Colon (tissue), 2 donors: ENCODE data around the gene DBX1.
"Not testable (repeated sequence)": the region's sequence is repeated elsewhere in the genome, so short reads cannot be mapped to it uniquely, and the experiment has no call there.

ENCODE experiments used
- FAIRE-seq: peaks from 2 replicates; lab custom pipeline; 2012; peaks lifted over from hg19 to GRCh38; lab: Jason Lieb, UNC
- donor health status: control.
- donor health status: control.

Gene DBX1

DNA sequence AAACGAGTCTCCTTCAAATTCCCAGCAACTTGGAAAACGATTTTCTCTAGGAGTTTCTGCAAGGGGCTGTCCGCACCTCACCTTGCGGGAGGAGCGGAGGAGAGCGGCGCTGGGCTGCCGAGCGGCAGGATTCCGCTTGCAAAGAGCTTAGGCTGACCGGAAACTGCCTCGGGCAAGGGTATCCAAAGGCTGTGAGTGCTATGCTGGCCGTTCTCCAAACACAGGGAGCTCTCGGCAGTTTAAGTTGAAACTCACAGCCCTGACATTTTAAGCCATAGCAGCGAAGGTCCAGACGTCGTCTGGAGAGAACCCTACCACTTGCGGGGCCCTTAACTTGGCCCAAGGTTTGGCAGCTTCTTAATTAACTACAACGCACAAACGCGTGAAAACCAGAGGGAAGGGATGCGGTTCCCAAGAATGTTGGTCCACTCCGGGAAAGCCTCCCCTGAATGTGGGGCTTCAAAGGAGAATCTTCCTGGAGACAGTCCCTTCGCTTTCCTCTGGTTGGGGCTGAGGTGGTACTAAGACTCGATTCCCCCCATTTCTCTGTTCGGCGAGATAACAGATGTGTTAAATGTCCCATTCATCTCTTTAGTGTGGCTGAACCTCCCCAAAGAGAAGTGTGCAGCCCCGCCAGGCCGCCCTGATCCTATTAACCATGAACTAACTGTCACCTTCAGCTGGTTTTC is 1.1 kb upstream of the DBX1 start:
- FAIRE-seq: no peak

DNA sequence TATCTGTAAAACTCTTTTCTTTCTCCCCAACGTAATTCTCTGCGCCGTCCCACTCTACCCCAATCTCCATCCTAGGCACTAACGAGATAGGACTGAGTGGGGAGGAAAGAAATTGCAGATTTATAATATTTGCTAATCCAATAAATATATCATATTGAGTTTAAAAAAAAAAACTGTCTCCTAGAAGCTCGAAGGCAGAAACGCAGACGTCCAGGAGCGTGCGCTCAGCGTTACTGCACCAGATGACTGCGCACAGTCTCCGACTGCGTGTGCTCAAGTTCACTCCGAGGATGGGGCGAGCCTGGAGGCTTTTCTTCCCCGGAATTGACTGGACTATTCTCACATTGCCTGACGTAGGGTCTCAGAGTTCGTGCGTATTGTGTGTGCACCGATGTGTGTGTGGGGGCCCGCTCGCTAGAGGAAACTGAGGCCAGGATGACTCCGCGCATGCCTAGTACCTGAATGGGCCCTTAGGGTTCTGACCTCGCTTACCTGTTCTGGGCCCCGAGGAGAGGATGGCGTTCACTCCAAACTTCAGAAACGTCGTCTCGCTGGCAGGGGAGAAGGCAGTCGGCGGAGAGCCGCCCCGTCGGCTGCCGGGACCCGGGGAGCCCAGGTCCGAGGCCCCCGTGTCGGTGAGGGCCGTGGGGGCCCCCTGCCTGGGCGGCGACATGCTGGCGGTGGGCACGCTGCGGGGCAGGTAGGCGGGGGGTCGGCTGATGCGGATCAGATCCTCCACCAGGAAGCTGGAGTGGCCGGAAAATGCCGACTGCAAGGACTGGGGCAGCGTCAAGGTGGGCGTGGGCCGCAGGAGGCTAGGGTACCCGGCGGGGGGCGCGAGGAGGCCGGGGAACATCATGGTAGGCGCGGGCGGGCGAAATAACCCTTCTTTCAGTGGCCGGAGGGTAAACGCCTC is 551 bp downstream of the DBX1 start:
- no peak for FAIRE-seq

DNA sequence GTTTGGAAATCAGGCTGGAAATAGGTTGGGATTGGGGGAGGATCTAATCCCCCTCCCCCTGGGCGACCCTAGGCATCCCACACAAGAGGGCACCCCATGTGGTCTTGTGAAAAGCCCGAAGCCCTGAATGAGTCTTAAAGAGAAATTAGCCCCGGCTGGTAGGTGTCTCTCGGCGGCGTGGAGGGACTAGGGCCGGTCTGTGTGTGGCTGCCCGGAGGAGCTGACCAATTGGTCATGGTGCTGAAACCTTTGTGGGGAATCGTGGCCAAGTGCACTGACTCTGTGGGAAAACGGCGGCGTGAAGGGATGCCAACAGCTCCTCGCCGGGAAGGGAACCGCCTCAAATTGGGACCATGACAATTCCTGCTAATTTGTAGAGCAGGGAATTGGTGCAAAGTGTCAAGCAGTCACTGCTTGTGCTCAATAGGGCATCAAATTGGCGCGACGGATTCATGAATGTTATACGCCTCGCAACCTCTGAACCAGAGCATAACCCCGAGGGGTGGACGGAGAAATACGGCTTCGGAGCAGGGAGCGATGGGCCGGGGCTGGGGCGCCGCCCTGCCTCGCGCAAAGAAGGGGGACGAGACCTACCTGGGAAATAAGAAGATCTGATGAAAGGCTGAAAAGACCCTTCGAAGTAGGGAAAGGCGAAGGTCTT is 1.5 kb downstream of the DBX1 start:
- FAIRE-seq: no peak

DNA sequence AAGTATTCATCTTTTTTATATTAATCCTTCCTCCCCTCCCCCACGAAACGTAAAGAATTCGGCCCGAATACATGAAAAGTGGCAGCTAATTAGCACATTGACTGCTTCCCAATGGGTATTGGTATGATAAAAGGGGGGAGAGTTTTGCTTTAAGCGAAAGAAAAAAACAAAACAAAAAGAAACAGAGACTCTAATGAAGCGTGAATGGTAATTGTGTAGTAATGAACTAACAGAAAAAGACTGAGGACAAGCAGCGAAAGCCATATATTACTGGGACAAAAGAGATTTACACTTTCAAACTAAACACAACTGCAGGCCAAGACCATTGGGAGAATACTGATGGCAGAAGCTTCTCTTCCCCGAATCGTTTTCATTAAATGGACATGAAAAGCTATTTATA is 2.5 kb downstream of the DBX1 start:
- no peak for FAIRE-seq

DNA sequence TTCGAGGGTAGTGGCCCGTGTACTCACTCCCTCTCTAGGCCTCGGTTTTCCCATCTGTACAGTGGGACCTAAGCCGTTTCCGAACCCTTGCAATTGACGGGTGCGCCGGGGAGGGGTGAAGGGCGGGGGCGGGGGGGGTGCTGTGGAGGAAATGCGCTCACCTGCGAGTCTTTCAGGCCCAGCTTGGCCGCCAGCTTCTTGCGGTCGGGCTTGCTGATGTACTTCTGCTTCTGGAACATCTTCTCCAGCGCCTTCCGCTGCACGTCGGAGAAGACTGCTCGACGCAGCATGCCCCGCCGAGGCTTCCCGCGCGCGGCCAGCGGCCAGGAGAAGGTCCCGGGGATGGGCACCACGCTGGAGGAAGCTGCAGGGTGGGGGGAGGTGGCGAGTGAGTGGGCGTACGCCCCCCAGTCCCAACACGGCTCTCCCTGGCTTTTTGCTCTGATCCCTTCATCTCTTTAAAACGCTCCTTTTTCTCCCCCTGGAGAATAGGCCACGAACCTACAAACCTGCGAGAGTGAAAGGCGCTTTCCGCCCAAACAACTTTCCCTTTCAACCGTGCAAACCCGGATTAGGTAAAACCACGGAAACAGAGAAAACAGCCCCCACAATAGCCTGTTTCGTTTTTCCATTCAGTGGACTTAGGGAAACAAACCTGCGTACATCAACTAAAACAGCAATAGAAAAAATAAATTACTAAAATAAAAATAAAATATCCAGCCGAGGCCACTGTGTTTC is 3.2 kb downstream of the DBX1 start:
- FAIRE-seq: no peak

DNA sequence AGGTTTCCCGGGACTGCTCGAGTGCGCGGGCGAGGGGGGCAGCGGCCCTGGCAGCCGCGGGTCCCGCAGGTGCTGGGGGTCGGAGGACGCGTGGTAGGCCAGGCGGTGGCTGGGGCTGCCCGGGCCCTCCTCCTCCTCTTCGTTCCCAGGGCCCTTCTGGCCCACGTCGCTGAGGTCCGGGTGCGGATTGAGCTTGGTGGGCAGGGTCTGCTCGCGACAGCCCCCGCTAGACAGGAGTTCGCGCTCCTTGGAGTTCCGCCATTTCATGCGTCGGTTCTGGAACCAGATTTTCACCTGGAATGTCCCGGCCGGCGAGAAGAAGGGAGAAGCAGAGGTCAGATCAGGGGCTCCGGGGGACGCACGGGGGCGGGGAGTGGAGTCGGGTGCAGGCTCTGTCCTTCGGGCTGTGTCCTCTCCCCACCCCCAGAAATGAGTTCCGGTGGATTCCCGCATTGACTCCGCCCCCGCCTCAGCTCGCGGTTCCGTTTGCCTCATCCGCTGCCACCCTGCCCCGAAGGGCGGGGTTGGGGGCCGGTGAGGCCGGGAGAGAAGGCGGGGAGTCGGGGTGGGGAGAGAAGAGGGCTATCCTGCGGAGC is 3.9 kb downstream of the DBX1 start:
- FAIRE-seq: no peak

DNA sequence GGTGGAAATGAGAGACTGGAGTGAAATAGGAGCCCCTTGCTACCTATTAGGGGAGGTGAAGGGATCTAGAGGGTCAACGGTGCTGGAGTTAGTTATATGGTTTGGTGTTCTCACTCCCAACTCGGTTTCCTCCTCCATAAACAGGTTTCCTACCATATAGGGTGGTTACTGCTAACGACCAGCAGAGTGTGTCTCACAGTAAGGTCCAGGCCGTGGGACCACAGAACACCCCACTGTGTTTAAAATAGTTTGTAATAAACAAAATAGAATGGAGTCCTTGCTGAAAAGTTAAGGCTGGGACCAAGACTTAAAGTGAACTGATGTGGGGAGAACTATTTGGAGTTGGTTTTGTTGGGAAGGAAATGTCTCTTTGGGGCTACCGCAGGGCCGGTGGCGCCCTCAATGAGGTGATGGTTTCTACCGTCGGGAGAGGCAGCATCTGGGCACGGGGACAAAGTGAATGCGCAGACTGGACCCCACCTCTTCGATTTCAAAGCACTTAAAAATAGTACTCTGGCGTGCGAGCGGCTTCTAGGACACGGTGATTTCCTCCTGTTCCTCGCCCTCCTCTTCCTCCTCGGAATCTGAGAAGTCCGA is 4.5 kb downstream of the DBX1 start:
- no peak for FAIRE-seq

DNA sequence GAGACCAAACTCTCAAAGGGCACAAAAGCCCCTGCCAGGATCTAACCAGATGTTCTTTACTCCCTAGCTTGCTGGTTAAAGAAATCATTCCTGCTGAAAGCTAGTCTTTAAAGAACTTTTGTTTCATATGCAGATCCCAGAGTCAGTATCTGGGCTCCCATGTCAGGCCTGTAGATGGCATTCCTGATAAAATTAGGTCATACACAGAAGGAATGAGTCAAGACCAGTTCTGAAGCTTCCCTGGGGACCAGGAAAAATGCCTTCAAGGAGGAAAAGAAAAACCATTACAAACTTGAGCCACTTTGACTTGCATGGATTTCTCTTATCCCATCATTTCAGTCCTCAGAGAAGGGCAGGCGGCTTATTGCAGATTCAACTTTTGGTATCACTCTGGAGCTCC is 5.9 kb downstream of the DBX1 start:
- FAIRE-seq: no peak

DNA sequence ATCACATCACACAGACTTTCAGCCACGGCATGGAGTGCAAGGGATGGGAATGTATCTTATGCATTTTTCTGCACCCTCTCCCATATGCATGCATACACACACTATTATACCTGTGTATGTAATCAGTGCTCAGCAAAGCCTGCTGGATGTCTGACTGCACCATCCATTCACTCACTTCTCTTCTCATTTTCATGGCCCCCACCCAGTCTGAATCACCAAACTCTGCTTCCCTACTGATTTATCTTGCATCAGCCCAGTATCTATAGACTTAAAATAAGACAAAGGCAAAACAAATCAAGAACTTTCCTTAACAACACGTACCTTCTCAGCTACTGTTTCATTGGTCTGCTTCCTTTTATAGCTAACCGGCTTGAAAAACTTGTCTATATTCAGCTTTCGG is 21.6 kb downstream of the DBX1 start:
- FAIRE-seq: no peak

DNA sequence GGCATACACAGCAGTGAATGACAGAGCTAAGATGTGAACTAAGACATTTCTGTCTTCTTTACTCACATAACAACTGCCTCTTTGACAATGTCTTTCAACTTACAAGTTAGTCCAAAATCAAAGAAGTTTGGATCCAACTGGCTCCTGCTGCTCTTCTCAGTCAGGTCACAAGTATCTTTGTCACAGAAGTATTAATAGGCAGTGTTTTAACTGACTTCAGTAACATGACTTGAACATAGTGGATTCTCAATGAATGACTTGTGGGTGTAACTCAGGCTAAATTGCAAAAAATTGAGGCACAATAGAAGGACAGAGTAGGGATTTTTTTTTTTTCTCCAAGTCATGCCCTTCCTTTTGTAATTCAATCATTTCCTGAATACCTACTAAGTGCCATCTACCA is 22.6 kb downstream of the DBX1 start:
- no peak for FAIRE-seq

DNA sequence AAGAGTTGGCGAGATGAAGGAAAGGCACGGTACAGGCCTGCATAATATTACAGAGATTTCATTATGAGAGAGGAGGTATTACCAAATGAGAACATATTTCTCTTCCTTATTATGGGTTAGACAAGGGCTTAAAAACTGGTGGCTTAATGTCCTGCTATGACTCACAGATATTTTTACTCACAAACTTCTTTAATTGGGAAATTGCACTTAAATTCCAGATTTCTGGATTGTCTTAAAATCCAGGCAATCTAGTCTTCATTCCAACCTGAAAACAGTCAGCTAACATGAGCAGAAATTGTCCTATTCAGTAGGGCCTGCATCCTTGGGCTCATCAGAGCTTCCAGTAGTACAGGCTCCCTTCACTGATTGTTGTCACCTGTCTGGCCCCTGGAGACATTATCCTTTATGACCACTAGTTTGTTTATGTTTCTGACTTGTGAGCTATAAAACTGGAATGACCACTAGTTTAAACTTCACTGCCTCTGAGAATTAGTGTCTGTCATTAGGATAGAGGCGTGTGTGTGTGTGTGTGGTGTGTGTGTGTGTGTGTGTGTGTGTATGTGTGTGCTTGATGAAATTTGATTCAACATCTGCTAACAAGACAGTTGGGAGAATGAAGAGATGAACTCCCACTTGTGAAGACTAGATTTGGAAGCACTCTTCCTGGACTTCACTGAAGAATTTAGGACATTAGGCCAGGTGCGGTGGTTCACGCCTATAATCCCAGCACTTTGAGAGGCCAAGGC is 25.1 kb downstream of the DBX1 start:
- no peak for FAIRE-seq

DNA sequence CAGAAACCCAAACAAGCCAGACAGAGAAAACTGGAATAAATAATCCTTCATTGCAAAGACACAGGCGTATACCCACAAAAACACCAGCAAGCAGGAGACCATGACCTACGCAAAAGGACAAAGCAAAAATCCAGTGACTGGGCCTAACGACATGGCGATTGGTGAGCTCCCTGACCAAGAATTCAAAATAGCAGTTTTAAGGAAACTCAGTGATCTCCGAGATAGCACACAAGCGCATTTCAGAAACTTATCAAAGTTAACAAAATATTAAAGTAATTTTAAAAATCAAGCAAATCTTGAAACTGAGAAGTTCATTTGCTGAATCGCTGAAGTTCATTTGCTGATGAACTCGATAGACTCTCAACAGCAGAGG is 27.6 kb downstream of the DBX1 start:
- FAIRE-seq: no peak

DNA sequence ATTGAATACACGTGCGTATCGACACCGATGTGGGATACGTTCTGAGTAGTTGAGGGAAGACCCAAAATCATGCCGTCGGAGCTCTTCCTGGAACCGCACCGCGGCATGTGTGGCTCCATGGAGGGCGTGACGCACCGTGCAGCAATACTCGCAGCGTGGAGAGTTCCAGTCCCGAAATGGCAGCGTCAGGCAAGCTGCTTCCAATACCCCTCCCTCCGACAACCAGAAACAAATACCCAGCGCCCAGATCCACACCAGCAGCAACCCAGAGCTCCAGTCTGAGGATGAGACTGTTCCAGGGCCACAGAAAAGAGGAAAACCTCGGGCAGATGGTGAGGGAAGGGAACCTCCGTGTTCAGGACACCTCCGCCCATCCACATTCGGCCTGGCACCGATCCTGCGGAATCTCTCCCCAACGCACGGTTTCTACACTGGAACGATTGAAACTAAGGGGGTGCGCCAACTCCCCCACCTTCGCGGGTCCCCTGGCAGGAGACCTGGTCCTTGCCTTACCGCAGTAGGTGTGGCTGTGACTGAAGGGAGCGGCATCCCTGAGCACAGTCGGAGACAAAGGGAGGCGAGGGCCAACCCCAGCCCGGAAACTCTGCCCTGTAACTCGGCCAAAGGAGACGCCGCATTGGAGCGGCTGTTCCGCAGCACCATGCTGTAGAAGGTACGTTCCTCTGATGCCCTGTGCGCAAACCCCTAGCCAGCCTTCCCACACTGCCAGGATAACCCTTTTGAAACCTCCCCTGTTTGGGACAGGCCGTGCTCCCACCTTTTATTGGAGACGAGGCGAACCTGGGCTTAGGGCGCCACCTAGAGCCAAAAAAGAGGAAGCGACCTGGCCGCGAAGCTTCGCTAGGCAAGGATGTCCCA is 28.2 kb downstream of the DBX1 start:
- FAIRE-seq: no peak

DNA sequence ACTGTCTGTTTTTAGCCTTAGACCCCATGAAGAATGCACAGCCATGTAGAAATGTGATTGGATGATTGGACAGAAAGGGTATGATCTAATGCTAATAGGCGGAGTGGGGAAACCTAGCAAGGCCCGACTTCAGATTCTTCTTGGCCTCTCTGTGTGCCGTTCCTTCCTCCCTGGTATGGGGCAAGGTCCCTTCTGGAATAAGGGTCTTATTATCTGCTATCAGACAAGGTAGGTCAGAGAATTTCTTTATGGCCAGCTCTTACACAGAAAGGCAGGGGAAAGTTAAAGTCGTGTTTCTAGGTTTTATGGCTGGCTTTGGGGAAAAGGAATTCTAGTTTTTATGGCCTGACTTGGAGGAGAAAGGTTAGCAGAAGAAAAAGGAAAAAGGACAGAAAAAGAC is 30.6 kb downstream of the DBX1 start:
- no peak for FAIRE-seq

DNA sequence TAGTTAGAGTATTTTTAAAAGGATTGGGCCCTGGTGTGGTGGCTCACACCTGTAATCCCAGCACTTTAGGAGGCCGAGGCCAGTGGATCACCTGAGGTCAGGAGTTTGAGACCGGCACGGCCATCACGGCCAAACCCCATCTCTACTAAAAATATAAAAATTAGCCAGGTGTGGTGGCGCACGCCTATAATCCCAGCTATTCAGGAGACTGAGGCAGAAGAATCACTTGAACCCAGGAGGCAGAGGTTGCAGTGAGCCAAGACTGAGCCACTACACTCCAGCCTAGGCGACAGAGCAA is 31.8 kb downstream of the DBX1 start:
- FAIRE-seq: not testable (repeated sequence)

DNA sequence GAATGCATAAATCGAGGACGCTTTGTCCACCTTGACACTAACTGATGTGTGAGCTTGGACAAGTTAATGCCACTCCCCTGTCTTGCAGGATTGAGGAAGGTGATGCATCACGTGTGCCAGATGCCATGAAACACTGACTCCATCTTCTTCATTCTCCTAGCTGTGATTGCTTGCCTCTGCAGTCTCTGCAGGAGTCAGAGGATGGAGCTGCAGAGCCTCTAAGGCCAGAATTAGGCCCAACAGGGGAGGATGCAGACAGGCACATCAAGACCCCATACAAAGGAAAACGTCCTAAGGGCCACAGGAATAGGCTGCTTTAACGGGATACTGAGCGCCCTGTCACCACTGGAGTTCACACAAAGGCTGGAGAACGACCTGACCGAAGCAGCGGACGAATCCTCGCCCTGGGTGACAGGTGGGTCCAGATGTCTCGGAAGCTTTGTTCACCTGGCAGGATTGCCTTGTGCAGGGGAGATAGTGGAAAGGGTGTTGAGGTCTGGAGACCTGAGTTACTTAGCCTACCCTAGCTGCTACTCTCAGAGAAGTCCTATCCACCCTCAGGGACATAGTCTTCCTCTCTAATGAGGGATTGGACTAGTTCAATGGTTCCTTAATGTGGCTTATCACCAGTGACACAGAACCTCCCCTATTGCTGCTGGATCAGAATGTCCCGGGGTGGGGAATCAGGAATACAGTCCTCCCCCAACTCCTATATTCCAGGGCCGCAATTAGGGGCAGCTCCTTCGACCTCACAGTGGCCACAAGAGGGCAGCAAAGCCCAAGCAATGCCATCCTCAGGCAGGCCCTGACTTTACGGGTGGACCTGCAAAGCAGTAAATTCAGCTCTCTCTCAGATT is 32.4 kb downstream of the DBX1 start:
- no peak for FAIRE-seq

DNA sequence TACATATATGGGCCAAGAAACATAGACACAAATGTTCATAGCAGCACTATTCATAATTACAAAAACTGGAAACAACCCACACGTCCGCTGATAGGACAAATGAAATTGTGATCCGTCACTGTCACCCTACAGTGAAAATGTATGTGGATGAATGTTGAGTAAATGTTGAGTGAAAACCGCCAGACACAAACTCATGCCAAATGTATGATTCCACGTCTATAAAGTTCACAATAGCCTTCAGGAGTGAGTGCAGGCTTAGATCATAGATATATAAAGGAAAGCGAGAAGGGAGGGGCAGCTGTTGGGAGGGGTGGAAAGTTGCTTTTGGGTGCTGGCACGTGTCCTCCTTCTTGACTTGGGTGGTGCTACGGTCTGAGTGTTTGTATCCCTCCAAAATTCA is 33.6 kb downstream of the DBX1 start:
- FAIRE-seq: no peak

DNA sequence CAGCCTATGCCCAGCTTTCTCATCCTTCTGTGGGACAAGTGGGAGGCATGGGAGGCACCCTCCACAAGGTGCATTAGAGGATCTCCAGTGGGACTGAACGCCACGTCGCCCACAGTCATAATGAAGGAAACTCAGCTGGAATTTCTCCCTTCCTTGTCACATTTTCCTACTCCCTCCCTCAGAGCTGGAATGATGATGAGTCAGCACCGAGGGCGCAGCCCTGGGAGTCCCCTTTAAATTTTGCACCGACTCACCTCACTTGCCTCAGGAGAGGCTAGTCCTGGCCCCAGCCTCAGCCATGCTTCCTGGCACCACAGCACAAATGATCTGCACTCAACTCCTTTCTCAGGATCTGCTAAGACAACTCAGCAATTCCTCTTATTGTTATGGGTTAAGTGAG is 34.3 kb downstream of the DBX1 start:
- FAIRE-seq: no peak

DNA sequence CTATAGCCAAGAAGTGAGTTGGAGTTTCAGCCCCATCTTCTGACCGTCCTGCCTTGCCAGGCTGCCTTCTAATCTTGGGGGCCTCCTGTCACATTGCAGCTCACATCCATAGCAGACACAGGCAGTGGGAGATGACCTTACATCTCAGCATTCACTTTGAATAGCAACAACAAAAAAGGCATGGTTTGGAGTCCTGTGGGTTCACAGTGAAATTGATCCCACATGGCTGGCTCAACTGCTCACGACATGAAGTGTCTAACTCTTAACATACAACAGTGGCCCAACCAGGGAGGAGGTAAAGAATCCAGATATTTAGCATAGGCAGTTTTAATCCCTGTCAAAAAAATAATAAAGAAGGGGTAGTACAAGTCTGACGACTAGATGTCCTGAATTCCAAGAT is 38.1 kb downstream of the DBX1 start:
- no peak for FAIRE-seq
